GM21447 (cell line): ENCODE measurements around the gene SNTN.
"Not testable (repeated sequence)": the region's sequence is repeated elsewhere in the genome, so short reads cannot be mapped to it uniquely, and the experiment has no call there.

Experiments
- ATAC-seq: cut with Tn5 transposase; IDR thresholded peaks from one replicate; pipeline ENCODE4 v1.9.1; 2021; ENCODE audit not compliant: unreplicated experiment

SNTN gene

DNA sequence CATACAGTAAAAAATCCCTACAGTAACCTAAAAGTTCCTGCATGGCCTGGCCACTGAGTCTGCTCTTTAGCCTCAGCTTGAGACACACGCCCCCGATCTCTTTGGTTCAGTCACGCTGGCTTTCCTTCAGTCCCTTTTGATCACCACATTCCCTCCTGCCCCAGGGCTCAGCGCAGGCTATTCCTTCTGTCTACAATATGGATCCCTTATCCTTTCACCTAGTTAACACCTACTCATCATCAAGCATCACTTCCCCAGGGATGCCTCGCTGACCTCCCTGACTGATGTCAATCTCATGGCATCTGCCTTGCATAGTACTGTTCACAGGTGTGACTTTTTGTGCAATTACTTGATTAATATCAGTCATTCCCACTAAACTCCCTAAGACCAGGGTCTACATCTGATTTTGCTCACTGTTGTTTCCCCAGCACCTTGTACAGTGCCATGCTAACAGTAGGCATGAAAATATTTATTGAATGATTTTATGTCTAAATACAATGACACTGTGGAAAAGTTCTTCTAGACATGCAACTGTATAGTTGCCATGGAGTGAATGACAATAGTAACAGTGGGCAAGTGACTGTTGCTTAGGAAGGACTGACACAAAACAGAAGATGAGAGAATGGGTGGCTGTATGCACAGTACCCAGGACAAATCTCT lies at the start of gene SNTN:
SNTN (plus strand) TSS at position 610 of the 660 bp plus-strand sequence; CDS start at position 623, 13 bp downstream.
- no peak for ATAC-seq

DNA sequence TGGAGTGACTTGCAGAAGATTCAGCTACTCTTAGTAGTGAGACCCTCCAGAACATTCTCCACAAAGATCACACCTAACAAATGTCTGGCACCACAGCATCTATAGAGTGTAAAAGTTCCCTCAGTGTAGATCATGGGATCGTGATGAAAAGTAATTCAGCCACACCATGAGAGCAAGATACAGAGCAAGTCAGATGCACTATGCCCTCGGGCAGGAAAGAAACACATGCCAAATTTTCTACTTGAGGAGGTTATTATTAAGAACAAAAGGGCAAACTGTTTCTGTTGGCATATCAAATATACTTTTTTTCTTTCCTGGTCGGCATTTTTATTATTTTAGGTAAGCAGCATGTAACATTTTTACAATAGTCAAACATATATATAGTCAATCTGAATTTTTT lies 44.8 kb upstream of the SNTN start:
- ATAC-seq: no peak

DNA sequence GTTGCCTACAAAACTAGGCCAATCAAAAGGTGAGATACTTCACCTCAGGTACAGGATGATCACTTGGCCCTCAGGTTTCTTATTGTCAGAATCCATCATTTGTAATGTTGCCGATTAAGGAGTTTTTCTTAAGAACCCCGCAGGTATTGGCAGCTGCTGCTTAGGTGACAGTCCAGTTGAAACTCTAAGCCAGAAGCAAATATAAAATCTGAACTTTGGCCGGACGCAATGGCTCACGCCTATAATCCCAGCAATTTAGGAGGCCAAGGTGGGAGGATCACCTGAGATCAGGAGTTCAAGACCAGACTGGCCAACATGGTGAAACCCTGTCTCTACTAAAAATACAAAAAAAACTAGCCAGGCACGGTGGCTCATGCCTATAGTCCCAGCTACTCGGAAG lies 43.1 kb upstream of the SNTN start:
- ATAC-seq: no peak

GRCh38 chr3:63609834-63610233 lies 42.6 kb upstream of the SNTN start:
- no peak for ATAC-seq

DNA sequence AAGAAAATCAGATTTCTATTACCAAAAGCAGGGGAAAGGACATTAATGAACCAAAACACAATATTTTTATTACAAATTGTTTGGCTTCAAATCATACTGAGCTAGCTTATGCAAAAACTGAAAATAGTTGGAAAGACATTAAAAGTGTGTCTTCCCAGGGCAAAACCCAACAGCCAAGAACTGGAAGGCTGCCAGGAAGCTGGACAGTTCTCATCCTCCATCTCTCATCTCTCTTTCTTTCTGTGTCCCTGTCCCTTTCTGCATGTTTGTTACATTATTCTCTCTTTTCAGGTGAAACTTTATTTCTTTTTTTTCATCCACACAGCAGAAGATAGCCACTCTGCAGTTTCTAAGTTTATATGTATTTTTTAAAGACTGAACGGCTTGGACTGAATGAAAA lies 41.1 kb upstream of the SNTN start:
- ATAC-seq: no peak

- ATAC-seq: no peak
Measured at GRCh38 chr3:63613561-63613960, 38.9 kb upstream of the SNTN start.

DNA sequence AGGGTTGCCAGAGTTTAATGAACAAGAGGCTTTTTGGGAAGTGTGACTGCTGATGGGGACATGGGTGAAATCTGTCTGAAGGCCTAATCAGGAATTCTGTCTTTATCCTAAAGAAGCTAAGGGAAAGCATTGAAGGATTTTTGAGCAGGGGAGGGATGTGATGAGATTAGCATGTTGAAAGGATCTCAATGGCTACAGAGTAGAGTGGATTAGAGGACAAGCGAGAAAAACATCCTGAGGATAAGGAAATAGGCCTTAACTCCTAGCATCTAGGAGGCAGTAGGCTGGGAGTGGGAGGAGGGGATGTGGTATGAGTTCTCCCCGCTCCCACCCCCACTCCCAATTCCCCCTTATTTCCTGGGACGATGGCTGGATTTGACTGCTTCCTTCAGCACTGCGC lies 35.1 kb upstream of the SNTN start:
- ATAC-seq: no peak

GRCh38 chr3:63624941-63625560 lies 27.4 kb upstream of the SNTN start:
- ATAC-seq: no peak

- ATAC-seq: no peak
Measured at GRCh38 chr3:63631670-63632069, 20.8 kb upstream of the SNTN start.

DNA sequence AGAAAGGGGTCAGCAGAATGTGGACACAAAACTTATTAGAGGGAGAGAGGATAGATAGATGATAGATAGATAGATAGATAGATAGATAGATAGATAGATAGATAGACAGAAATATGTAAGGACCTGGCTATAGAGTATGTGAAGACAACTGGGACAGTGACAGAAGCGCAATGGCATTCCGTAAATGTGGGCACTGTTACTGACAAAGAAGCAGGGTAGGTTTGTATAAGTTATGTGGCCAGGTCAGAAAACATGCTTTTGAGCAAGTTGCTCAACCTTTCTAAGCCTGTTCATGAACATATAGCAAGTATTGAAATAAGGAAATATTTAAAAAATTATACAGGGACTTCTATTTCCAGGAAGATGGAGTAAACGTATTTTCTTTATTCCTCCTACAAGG lies 17.3 kb upstream of the SNTN start:
- ATAC-seq: no peak

GRCh38 chr3:63639806-63640205 lies 12.7 kb upstream of the SNTN start:
- ATAC-seq: no peak

DNA sequence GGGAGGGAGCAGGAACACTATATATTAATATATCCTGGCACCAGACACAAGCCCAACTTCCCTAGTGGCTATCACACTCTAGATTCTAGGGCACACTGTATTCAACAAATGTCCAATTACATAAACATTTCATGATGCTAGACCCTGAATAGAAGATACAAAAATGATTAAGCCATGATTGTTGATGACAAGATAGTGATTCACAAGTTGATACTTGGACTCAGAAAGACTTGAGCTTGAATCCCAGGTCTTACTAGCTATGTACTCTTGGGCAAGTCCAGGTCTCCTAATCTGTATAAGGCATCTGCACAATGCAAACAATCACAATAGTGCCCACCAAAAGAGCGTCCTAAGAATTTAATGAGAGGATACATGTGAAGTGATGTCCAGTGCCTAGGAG lies 10.0 kb upstream of the SNTN start:
- ATAC-seq: no peak

GRCh38 chr3:63644212-63644797 lies 8.2 kb upstream of the SNTN start:
- no peak for ATAC-seq

GRCh38 chr3:63644928-63645781 lies 7.3 kb upstream of the SNTN start:
- ATAC-seq: not testable (repeated sequence)

DNA sequence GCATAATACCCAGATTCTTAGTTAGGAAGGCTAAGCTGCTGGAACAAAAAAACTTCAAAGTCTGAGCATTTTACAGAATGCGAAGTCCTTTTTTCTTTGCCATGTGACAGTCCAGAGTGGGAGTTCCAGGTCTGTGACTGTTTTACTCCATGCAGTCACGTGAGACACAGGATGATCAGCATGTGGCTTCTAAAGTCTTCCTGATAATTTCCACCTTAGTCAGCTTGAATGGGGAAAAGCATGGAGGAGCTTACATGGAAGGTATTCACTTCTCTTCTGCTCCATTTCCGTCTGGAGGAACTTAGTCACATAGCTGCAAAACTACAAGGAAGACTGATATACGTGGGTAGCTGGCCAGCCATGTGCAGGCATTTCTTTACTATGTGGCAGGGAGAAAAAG lies 1.7 kb downstream of the SNTN start:
- ATAC-seq: no peak

- no peak for ATAC-seq
Measured at GRCh38 chr3:63654931-63655330, 2.5 kb downstream of the SNTN start.

DNA sequence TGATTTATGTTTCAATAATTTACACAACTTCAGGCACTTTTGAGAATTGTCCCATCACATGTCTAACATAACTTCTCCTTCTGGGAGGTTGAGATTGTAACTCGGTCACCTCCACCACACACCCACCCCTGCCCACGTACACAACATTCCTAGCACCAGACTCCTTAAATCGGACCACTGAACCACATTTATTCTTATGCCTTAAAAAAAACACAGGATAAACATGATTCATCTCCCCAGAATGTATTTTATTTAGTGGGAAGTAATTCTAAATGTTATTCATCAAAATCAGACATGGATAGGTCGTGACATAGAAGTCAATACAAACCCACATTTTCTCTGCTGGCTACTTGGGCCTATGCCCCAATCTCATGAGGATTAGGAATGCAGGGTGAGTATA lies 3.0 kb downstream of the SNTN start:
- no peak for ATAC-seq

DNA sequence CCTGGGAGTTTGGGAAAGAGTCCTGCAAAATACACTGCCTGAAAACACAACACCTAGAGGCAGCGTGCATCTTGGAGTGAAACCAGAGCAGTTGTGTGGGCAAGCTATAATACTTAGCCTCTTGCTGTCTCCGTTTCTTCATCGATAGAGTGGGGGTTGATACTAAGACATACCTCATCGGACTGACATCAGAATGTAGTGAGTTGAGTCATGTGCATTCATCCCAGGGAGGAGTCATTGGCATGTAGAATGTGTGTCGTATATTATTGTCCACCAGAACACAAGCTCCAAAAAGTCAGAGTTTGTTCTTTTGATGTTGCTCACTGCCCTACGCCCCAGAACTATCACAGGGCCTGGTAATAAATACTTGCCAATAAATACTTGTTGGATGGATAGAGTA lies 4.3 kb downstream of the SNTN start:
- ATAC-seq: no peak

GRCh38 chr3:63661242-63661641 lies 8.8 kb downstream of the SNTN start:
- no peak for ATAC-seq

DNA sequence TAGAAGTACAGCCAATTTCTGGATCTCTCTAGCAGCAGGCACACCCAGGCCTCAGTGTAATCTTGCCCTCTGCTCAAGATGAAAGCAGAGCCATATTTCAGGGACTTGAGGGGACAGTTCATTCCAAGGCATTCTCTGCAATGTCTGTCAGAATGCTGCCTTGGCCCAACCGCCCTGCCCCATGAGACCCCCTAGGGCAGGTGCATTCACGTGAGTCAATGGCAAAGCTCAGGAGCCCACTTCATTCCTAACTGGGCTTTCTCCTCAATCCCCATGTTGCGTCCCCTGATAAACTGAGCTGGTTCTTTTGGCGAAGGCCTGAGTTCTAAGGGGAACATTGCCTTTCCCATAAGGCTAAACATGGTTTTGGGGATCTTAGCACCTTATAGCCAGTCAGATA lies 9.5 kb downstream of the SNTN start:
- no peak for ATAC-seq

GRCh38 chr3:63662500-63662899 lies 10.0 kb downstream of the SNTN start:
- ATAC-seq: no peak

DNA sequence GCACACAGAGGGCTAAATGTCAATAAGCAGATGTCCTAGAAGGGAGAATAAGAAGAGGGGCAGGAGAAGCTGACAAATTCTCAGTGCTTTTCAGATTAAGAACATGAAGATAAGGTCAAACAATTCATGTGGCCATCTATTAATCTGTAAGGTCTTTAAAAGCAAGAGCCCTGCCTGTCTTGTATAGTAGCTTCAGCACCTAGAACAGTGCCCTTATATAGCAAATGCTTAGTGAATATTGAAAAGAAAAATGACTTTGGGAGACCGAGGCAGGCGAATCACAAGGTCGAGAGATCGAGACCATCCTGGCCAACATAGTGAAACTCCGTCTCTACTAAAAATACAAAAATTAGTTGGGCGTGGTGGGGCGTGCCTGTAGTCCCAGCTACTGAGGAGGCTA lies 18.1 kb downstream of the SNTN start:
- no peak for ATAC-seq
